T-helper 2 cell (primary cell): ENCODE measurements around the gene SCUBE1.

Experiments used
- DNase-seq, 5 experiments: peaks; one replicate each; pipeline versions ENCODE4 v3.0.0 to v3.0.0-alpha.2; 2012 to 2022

SCUBE1 gene

DNA sequence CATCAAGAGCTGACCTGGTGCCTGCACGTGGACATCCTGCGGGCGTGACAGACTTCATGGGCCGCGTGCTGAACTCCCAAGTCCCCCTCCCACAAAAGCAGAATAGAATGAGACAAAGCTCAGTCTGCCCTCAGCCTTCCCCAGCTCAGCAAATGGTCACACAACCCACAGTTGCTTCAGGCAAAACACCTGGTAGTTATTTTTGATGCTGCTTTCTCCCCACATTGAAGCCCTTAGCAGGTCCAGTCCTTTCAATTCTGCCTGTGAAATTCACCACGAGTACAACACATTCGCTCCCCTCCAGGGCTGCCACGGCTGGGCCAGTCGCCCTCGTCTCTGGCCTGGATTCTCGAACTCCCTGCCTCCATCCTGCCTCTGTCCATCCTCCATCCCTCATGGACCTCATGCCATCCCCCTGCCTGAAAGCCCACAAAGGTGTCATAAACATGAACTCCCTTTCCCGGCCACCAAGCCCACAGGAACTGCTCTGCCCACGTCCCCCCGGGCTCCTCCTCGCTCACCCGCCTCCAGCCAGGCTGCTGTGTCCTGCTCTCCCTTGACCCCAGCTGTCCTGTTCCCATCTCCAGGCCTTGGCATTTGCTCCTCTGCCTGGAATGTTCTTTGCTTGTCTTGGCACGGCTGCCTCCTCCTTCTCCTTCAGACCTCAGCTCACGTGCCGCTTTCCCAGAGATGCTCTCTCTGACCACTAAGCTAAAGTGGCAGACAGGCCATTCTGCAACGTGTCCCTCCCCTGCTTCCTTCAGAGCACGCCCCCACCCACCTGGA, 42.1 kb downstream of the SCUBE1 start:
- DNase-seq = no peak

DNA sequence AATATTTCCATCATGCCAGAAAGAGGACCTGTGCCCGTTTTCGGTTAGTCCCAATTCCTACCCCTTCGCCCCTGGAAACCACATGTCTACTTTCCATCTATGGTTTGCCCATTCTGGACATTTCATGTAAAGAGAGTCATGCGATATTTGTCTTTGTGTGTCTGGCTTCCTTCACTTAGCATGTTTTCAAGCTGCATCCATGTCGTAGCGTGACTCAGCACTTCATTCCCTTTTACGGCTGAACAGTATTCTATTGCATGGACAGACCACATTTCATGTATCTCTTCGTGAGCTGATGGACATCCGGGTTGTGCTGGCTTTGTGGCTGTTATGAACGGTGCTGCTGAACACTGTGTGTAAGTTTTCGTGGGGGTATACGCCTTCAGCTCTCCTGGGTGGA, 43.4 kb downstream of the SCUBE1 start:
- no peak for DNase-seq

DNA sequence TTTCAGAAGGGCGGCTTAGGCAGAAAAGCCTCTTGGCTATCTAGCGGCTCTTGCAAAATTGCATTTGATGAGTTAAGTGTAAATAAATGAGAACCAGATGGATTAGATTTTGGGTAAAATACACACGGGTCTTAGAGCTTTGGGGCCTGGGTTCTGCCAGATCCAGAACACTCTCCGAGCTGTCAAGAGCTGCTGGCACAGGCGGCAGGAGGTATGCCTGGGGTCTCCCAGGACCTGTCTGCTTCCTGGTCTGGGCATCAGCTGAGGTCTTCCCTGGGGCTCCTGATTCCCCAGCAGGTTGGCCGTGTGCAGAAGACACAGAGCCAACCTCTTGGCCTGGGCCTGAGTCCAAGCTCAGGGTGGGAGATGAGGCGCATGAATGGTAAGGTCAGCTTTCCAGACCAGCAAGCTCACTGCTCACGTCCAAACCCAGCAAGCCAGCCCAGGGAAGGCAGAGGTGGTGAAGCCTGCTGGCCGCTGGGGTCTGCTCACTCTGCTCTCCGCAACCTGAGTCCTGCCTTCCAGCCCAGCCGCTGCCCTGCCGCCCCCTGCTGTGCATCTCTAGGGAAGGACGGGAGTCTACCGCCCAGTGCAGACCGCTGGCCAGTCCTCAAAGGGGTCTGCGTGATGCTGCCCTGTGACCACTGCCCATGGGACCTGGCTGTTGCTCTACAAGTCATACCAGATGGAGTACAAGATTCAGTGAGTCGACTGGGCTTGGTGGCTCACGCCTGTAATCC, 44.9 kb downstream of the SCUBE1 start:
- no peak for DNase-seq

DNA sequence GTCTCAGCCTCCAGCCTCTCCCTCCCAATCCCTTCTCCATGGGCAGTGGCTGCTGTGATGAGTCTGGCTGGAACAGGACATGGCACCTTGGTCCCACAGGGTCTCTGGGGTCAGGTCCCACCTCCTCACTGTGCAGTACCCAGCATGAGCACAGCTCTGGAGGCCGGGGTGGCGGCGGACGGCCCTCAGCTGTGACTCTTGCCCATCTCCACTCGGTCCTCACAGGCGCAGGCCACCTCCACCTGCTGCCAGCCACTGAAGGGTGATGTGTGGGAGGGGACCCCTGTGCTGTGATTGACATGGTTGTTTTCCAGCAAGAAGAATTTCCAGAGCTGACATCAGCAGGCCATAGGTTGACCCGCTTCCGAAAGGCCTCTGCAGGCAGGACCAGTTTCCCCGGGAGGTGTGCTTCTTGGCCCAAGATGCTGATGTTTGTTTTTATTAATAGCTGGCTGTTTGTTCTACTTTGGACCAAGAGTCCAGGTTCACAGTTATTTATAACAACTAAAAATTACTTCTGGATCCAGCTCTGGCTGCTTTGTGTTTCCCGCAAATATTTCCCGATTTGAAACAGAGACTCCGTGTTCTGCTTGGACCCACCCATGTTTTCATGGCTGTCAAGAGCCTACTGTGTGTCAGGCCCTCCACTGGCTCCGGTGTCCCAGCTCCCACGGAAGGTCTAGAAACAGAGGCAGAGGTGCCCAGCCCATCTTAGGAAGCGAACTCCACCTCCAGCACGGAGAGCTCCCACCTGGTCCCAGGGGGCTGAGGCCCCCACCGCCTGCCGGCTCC, 45.7 kb downstream of the SCUBE1 start:
- DNase-seq = no peak

DNA sequence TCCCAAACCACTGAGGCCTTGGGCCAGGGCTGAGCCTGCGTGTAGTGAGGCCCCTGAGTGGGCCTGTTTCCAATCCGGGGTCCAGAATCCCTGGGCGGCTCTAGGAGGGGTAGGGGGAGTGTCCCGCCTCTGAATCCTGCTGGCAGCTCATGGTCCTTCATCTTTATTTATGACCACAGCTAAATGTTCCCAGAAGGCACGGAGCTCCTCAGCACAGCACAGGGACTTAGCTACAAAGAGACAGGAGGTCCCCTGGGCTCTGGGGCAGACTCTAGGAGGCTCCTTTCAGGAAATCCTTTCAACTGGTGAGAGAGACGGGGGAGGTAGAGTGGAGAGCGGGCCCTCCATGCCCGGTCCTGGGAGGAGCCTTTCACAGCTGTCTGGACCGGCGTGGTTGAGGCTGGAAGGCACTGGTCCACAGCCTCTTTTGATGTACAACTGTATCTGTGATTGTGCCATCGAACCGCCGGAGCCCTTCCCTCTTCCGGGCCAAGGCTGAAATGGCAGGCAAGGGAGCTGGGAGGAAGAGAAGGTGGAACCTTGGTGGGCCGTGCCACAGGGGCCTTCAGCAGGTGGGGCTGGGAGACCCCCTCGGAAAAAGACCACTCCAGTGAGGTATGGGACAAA, 46.8 kb downstream of the SCUBE1 start:
- no peak for DNase-seq

DNA sequence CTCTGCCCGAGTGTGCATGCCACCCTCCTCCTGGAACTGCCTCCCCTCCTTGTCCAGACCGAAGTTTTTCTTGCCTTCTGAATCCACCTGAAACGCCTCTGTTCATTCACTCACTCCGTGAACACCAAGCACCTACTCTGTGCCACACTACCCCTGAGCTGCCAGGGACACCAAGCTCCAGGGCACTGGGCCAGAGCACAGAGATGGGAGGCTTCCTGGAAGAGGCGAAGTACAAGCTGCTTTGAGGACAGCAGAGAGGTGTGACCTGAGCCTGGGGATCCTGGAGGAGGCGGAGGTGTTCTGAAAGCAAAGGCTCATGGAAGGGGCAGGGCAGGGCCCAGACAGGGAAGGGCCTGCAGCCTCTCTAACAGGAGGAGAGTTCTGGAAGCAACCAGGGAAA, 47.5 kb downstream of the SCUBE1 start:
- DNase-seq = no peak

DNA sequence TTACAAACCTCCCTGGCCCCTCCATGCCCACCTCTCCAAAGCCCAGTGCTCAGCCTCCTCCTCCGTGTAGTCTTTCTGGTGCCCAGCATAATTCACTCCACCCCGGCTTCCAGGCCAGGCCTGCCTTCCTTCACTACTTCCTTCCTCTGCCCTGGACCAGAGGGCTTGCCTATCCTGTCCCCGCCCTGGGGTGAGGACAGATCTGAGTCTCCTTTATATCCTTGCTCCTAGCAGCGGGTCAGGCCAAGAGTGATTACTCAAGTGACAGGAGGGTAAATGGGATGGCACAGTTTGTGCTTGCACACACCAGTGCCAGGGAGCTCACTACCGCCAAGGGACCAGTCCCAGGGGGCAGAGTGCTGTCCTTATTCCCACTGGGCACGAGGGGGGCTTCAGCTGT, 48.0 kb downstream of the SCUBE1 start:
- no peak for DNase-seq

DNA sequence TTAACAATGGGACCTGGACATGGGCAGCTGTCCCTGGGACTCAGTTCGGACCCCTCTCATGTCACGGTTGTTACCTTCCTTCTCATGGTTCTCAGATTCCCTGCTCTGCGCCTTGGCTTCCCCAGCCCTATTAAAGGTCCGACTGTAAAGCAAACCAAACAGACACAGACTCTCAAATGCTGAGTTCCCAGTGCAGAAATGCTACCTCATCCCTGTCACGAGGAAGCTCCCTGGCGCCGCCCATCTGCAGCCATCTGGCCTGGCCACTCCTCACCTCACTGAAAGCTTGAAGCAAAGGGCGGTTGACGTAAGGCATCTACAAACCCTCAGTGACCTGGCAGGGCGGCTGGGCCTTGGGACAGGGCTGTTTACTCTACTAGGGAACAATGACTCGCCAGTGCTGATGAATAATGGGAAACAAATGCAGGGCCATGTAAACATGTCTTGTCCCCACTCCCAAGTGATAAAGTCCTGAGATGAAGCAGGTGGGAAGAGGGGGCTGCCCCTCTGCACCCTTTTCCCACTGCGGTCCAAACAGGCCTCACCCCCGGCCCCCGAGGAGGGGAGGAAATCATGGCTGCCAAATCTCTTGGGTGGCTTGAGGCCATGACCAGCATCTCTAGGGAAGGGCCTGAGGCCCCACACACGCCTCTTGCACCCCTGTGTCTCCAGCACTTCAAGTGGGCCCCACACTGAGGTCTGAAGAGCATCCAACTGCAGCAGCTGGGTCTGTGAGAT, 49.3 kb downstream of the SCUBE1 start:
- DNase-seq = no peak

DNA sequence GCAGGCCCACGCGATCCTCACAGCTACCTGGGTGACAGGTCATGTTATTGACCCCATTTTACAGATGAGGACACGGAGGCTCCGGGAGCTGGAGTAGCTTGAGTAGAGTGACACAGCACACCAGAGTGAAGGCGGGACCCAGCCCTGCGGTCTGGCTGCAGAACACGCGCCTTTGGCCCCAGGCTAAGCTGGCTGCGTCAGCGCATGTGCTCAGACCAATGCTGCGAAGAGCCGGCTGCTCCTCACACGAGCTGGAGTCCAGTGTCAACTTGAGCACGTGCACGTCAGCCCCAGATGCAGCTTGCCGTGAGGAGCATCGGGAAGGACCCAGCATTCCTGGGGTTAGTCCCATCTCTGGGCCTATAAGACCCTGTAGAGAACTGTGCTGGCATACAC, 49.9 kb downstream of the SCUBE1 start:
- DNase-seq = no peak

DNA sequence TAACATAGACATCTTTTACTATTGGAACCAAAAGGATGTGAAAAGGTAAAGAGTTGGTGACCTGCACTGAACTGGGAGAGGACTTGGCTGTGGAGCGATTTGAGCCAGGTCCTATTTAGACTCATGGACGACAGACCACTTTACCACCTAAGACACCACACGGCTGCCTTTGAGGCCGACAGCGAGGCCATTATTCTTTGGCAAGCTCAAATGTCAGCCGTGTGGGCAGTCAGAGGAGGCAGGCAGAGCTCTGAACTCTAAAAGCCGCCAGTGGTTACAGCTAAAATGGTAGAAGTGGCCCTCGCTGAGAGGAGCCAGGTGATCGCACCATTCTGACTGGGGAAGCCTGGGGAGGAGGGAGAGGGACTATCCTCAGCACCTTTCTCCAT, 50.5 kb downstream of the SCUBE1 start:
- no peak for DNase-seq

DNA sequence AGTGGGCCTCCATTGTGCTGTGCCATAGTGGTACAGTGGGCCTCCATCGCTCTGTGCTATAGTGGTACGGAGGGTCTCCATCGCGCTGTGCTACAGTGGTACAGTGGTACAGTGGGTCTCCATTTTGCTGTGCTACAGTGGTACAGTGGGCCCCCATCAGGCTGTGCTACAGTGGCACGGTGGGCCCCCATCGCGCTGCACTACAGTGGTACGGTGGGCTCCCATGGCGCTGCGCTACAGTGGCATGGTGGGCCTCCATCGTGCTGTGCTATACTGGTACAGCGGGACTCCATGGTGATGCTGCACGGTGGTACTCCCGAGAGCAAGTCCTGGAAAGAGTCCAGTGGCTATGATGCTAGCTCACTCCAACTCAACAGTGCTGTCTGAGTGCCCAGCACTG, 51.8 kb downstream of the SCUBE1 start:
- DNase-seq = no peak

DNA sequence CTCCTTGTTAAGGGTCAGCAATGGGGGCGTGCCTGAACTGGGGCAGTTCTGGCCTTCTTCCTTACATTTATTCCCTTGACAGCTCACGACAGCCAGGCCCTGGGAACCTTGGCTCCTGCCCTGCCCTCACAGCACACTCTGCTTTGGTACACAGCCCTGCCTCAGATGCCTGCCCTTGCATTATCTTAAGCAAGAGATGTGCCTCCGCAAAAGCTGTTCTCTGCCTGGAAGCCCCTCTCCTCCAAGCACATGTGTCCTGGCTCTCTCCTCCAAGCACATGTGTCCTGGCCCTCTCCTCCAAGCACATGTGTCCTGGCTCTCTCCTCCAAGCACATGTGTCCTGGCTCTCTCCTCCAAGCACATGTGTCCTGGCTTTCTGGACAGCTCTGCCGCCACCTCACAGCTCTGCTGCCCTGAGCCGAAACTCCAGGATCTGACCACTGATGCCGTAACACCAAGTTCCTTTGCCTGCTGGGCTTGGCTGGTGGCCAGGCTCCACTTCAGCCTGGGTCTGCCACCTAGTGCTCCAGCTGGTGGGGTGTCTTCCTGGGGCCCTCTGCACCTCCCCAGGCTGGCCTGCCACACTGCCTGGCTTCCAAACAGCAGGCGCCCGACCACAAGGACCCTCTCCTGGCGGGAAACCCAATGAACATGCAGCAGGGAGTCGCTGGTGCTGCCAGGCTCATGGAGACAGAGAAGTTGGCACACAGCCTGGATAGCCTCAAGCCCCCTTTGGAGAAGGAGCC, 53.0 kb downstream of the SCUBE1 start:
- DNase-seq = no peak

DNA sequence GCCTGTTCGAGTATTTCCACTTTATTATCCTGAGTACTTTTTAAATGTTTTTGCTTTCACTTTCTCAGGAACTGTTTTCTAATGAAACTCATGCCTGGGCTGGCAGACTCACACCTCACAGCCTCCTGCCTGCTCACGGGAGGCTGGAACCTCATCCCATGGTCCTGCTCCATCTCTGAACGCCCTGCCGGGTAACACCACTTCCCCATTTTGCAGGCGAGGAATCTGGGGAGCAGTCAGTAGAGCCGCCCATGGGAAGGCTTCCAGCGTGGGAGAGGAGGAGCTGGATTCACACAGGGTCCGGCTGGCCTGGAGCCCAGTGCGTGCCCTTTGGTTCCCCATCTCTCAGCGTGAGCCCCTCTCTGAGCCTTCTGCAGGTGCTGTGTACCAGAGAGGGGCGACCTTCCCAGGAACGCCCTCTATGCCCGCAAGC, 53.6 kb downstream of the SCUBE1 start:
- no peak for DNase-seq

DNA sequence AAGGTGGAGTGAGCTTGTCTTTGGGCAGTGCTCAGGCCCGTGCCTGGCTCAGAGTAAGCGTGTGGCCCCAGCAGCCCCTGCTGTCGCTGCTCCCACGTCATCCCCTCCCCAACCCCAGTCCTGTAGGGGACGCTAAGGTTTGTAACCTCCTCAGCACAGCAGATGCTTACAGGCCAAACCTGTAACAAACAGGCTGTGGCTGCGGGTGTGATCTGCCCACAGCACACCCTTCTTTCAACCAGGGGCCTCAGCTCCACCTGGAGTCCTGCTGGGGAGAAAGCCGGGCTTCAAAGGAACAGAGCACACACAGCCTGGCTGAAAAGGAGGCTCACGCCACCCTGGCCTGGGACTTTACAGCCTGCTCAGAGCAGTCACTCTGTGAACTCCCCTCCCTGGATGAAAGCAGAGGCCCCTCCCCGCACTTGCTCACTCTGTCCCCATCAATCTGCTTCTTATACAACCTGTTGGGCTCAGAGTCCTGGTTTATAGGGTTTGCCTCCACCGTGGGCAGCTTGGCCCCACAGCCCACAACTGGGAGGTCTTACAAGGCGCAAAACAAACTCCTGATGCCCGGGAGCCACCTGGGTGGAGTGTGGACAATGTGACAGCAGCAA, 54.3 kb downstream of the SCUBE1 start:
- peak in 1 of 5 experiments; percentile 15 for DNase-seq

DNA sequence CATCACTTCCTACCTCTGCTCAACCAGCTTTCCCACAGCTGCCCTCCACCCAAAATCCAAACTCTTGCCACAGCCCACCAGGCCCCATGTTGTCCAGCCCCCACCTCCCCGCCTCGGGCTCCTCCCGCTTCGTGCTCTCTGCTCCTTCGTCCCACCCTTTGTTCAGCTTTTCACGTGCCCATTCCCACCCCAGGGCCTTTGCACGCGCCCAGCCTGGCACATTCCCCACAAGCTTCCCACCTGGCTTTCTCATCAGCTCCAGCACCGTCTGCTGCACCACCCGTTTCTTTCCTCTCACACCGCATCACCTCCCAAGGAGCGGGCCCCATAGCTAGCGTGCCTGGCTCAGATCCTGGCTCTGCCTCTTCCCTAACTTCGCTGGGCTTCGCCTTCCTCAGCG, 54.8 kb downstream of the SCUBE1 start:
- no peak for DNase-seq

DNA sequence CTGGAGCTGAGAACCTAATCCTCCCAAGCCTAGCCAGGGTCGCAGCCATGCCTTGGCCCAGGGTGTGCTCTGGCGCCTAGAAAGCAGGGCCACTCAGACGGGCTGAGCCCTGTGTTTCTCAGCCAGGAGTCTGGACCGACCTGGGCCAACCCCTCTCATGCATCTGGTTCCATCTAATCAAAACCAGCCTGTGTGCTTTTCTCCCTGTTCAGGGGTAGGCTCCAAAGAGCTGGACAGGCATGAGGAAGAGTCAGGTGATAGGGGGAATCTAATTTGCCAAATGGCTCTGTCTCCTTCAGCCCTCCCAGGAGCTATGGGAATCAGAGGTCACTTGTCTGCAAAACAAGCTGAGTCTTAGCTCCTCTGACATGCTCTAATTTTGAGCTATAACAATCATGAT, 55.7 kb downstream of the SCUBE1 start:
- DNase-seq = no peak

DNA sequence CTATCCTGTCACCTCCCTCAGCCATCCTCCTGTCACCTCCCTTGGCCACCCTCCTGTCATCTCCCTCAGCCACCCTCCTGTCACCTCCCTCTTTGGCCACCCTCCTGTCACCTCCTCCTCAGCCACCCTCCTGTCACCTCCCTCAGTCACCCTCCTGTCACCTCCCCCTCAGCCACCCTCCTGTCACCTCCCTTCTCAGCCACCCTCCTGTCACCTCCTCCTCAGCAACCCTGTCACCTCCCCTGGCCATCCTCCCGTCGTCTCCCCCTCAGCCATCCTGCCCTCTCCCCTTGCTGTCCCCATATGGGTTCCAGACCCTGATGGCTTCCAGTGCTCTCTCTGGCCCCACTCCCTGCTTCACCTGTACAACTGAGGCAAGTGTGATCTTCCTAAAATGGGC, 61.8 kb downstream of the SCUBE1 start:
- no peak for DNase-seq

DNA sequence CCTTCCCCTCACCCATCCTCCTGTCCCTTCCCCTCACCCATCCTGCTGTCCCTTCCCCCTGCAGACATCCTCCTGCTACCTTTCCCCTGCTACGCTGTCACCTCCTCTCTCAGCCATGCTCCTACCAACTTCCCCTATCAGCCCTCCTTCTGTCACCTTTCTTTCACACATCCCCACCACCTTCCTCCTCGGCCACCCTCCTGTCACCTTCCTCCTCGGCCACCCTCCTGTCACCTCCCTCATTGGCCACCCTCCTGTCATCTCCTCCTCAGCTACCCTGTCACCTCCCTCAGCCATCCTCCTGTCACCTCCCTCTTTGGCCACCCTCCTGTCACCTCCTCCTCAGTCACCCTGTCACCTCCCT, 62.7 kb downstream of the SCUBE1 start:
- DNase-seq = peak in 1 of 5 experiments; percentile 17

DNA sequence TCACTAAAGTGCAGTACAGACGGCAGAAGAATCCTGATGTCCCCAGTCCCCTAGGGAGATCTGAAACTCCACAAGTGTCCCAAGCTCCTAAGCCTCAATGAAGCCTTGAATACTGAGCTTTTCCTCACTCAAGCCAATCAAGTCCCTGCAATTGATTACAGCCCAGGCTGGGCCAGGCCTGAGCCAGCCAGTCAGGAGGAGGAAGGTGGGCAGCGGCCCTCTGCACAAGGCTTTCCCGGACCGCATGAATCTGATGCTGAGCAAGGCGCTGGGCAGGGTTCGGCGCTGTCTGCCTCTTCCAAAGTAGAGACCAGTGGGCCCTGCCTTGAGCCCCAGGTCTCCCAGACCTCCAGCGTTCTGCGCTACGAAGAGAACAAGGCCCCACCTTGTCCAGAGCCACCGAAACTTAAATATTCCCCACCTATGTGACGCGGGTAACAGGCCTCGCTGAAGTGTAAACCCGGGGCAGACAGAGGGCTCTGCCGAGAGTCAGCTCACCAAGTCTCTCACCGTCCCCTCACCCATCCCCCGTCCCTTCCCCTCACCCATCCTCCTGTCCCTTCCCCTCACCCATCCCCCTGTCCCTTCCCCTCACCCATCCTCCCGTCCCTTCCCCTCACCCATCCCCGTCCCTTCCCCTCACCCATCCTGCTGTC, 63.2 kb downstream of the SCUBE1 start:
- DNase-seq = no peak

DNA sequence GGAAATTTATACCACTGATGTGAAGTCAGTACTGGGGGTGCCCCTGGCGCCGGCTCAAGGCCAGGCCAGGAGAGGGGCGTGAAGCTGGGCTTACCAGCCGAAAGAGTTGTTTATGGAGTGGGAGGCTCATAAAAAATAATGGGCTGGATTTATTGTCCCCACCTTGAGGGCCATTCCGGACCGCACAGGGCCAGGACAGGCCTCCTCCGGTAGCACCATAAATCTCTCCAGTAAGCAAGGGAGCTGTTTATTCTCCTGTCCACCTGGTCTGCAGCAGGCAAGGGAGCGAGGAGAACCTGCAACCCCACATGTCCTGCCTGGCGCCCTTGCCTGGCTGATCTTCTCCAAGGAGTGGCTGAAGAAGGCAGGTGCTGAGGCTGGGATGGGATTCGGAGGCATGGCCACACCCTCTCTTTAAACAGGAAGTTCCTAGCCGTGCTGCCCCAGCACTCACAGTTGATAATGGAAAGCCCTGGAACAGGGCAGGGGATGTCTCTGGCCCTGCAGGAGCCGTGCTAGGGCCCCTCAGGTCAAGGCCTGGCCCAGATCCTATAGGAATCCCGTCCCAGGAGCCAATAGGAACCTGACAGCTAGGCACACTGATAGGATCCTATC, 65.1 kb downstream of the SCUBE1 start:
- no peak for DNase-seq
